Stimulated activated naive CD8-positive, alpha-beta T cell treated with anti-CD3 and anti-CD28 coated beads, Interleukin-15, Interleukin-2, amounts not matched to agents 100 ng/mL and 50 ng/mL, for 24 hours (primary cell): ENCODE measurements around the gene VWF.

Experiments
- H3K27ac Mint-ChIP-seq: one replicate; pipeline ENCODE4 v1.8.0; 2021; ENCODE audit warnings: mild to moderate bottlenecking, mixed read lengths
- H3K27me3 Mint-ChIP-seq: one replicate; pipeline ENCODE4 v1.8.0; 2021; ENCODE audit warnings: mixed read lengths
- H3K36me3 Mint-ChIP-seq: one replicate; pipeline ENCODE4 v1.8.0; 2021; ENCODE audit warnings: low read depth, mixed read lengths
- H3K4me1 Mint-ChIP-seq: one replicate; pipeline ENCODE4 v1.8.0; 2021; ENCODE audit warnings: low read depth, mixed read lengths
- H3K4me3 Mint-ChIP-seq: one replicate; pipeline ENCODE4 v1.8.0; 2021; ENCODE audit warnings: mild to moderate bottlenecking, mixed read lengths
- H3K9me3 Mint-ChIP-seq: one replicate; pipeline ENCODE4 v1.8.0; 2021; ENCODE audit warnings: mixed read lengths

Gene VWF

GRCh38 chr12:6052940-6053329 is 71.5 kb downstream of the VWF start:
- Mint-ChIP-seq H3K4me1 (no peaks in the 10 kb centered on the region), H3K27ac (no peak overlapping the region), H3K9me3 (no peaks in the 10 kb centered on the region), H3K27me3 (no peaks in the 10 kb centered on the region), H3K4me3 (no peak overlapping the region), H3K36me3 (no peaks in the 10 kb centered on the region)

GRCh38 chr12:6052206-6052939 is 72.1 kb downstream of the VWF start:
- H3K27ac Mint-ChIP-seq = no peak overlapping the region
- no peaks in the 10 kb centered on the region for H3K36me3 Mint-ChIP-seq
- no peaks in the 10 kb centered on the region for H3K4me1 Mint-ChIP-seq
- H3K4me3 Mint-ChIP-seq = no peak overlapping the region
- no peaks in the 10 kb centered on the region for H3K9me3 Mint-ChIP-seq
- peaks cover 3% of the 10 kb centered on the region for H3K27me3 Mint-ChIP-seq

- H3K36me3 Mint-ChIP-seq = no peaks in the 10 kb centered on the region
- H3K9me3 Mint-ChIP-seq = no peaks in the 10 kb centered on the region
- no peaks in the 10 kb centered on the region for H3K4me1 Mint-ChIP-seq
- H3K27me3 Mint-ChIP-seq = peaks cover 8% of the 10 kb centered on the region
- no peak overlapping the region for H3K27ac Mint-ChIP-seq
- no peak overlapping the region for H3K4me3 Mint-ChIP-seq
These were observed 74.5 kb downstream of the VWF start for GRCh38 chr12:6049992-6050391.

GRCh38 chr12:6049587-6049986 is 74.9 kb downstream of the VWF start:
- no peaks in the 10 kb centered on the region for H3K36me3 Mint-ChIP-seq
- no peaks in the 10 kb centered on the region for H3K4me1 Mint-ChIP-seq
- H3K27ac Mint-ChIP-seq = no peak overlapping the region
- peaks cover 10% of the 10 kb centered on the region for H3K27me3 Mint-ChIP-seq
- H3K9me3 Mint-ChIP-seq = no peaks in the 10 kb centered on the region
- H3K4me3 Mint-ChIP-seq = no peak overlapping the region

GRCh38 chr12:6047249-6048237 is 76.9 kb downstream of the VWF start:
- peaks cover 11% of the 10 kb centered on the region for H3K27me3 Mint-ChIP-seq
- no peaks in the 10 kb centered on the region for H3K4me1 Mint-ChIP-seq
- H3K36me3 Mint-ChIP-seq = no peaks in the 10 kb centered on the region
- H3K27ac Mint-ChIP-seq = no peak overlapping the region
- no peak overlapping the region for H3K4me3 Mint-ChIP-seq
- H3K9me3 Mint-ChIP-seq = no peaks in the 10 kb centered on the region

- H3K36me3 Mint-ChIP-seq = no peaks in the 10 kb centered on the region
- no peak overlapping the region for H3K27ac Mint-ChIP-seq
- no peaks in the 10 kb centered on the region for H3K4me1 Mint-ChIP-seq
- H3K27me3 Mint-ChIP-seq = peaks cover 11% of the 10 kb centered on the region
- no peak overlapping the region for H3K4me3 Mint-ChIP-seq
- no peaks in the 10 kb centered on the region for H3K9me3 Mint-ChIP-seq
These were observed 77.8 kb downstream of the VWF start for GRCh38 chr12:6046511-6047180.

GRCh38 chr12:6045438-6045837 is 79.0 kb downstream of the VWF start:
- no peak overlapping the region for H3K4me3 Mint-ChIP-seq

GRCh38 chr12:6044082-6044481 is 80.4 kb downstream of the VWF start:
- H3K9me3 Mint-ChIP-seq = no peaks in the 10 kb centered on the region
- H3K4me1 Mint-ChIP-seq = no peaks in the 10 kb centered on the region
- H3K27me3 Mint-ChIP-seq = peaks cover 11% of the 10 kb centered on the region
- H3K4me3 Mint-ChIP-seq = no peak overlapping the region
- no peak overlapping the region for H3K27ac Mint-ChIP-seq
- H3K36me3 Mint-ChIP-seq = no peaks in the 10 kb centered on the region

More at GRCh38 chr12:6045438-6045837, 79.0 kb downstream of the VWF start:
- Mint-ChIP-seq H3K4me1 (no peaks in the 10 kb centered on the region), H3K36me3 (no peaks in the 10 kb centered on the region), H3K9me3 (no peaks in the 10 kb centered on the region), H3K27ac (no peak overlapping the region), H3K27me3 (peaks cover 11% of the 10 kb centered on the region)

GRCh38 chr12:6042446-6042845 is 82.0 kb downstream of the VWF start:
- no peak overlapping the region for H3K27ac Mint-ChIP-seq
- no peaks in the 10 kb centered on the region for H3K4me1 Mint-ChIP-seq
- no peaks in the 10 kb centered on the region for H3K9me3 Mint-ChIP-seq
- peaks cover 8% of the 10 kb centered on the region for H3K27me3 Mint-ChIP-seq
- no peak overlapping the region for H3K4me3 Mint-ChIP-seq
- no peaks in the 10 kb centered on the region for H3K36me3 Mint-ChIP-seq

GRCh38 chr12:6041891-6042290 is 82.6 kb downstream of the VWF start:
- Mint-ChIP-seq H3K4me1 (no peaks in the 10 kb centered on the region), H3K27ac (no peak overlapping the region), H3K4me3 (no peak overlapping the region), H3K27me3 (peaks cover 3% of the 10 kb centered on the region), H3K9me3 (no peaks in the 10 kb centered on the region), H3K36me3 (no peaks in the 10 kb centered on the region)

GRCh38 chr12:6040815-6041214 is 83.7 kb downstream of the VWF start:
- Mint-ChIP-seq H3K4me1 (no peaks in the 10 kb centered on the region), H3K9me3 (no peaks in the 10 kb centered on the region), H3K27me3 (peaks cover 3% of the 10 kb centered on the region), H3K4me3 (no peak overlapping the region), H3K36me3 (no peaks in the 10 kb centered on the region), H3K27ac (no peak overlapping the region)

GRCh38 chr12:6039894-6040601 is 84.4 kb downstream of the VWF start:
- no peaks in the 10 kb centered on the region for H3K36me3 Mint-ChIP-seq
- H3K27me3 Mint-ChIP-seq = peaks cover 3% of the 10 kb centered on the region
- no peak overlapping the region for H3K27ac Mint-ChIP-seq
- H3K4me1 Mint-ChIP-seq = no peaks in the 10 kb centered on the region
- no peak overlapping the region for H3K4me3 Mint-ChIP-seq
- H3K9me3 Mint-ChIP-seq = no peaks in the 10 kb centered on the region

GRCh38 chr12:6038160-6038559 is 86.3 kb downstream of the VWF start:
- no peaks in the 10 kb centered on the region for H3K27me3 Mint-ChIP-seq
- H3K4me1 Mint-ChIP-seq = no peaks in the 10 kb centered on the region
- H3K4me3 Mint-ChIP-seq = no peak overlapping the region
- no peak overlapping the region for H3K27ac Mint-ChIP-seq
- H3K36me3 Mint-ChIP-seq = no peaks in the 10 kb centered on the region
- H3K9me3 Mint-ChIP-seq = no peaks in the 10 kb centered on the region

GRCh38 chr12:6037459-6037858 is 87.0 kb downstream of the VWF start:
- no peaks in the 10 kb centered on the region for H3K4me1 Mint-ChIP-seq
- H3K9me3 Mint-ChIP-seq = no peaks in the 10 kb centered on the region
- H3K36me3 Mint-ChIP-seq = no peaks in the 10 kb centered on the region
- no peak overlapping the region for H3K4me3 Mint-ChIP-seq
- no peak overlapping the region for H3K27ac Mint-ChIP-seq
- H3K27me3 Mint-ChIP-seq = no peaks in the 10 kb centered on the region
